HL-60/S4 (cell line): ENCODE data around the gene UMODL1.

Source experiments
- in situ Hi-C: fragments of 300-500 bp; cut with MboI; formaldehyde crosslinking; loops from 2 replicates; pipeline ENCODE4 v1.14.3; 2022; ENCODE audit warnings: low sequenced_read_pairs

Gene UMODL1

DNA sequence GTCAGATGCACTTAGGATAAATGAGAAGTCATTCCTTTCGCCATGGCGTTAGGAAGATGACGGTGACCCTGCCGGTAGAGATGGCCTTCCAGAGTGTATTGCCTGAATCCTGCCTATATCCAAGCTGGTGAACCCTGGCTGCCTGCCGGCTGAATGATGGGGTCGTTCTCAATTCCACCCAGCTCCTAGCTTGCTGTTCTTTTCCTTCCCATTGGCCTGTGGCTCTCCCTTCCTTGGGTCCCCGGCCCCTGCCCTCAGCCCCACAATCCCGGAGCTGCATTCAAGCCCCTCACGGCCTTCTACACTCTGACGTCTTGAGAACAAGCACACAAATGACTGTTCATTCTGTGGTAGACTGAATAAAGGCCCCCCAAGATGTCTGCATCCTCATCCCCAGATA is 32.7 kb upstream of the UMODL1 start:
- in situ Hi-C loops, result no loop called here

DNA sequence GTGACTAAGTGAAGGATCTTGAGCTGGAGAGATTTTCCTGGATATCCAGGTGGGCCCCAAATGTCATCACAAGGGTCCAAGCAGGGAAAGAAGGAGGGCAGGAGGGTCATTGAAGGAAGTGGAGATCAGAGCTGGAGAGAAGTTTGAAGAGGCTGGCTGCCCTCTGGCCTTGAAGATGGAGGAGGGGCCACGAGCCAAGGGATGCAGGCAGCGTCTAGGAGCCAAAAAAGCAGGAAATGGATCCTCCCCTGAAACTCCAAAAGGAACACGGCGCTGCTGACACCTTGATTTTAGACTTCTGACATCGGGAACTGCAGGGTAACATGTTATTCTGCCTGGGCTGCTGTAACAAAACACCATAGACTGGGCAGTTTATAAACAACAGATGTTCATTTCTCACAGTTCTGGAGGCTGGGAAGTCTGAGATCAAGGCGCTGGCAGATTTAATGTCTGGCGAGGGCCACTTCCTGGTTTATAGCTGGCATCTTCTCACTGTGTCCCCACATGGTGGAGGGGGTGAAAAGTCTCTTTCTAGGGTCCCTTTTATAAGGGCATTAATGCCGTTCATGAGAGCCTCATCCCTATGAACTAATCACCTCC is 32.2 kb upstream of the UMODL1 start:
- in situ Hi-C loops, result no loop called here

DNA sequence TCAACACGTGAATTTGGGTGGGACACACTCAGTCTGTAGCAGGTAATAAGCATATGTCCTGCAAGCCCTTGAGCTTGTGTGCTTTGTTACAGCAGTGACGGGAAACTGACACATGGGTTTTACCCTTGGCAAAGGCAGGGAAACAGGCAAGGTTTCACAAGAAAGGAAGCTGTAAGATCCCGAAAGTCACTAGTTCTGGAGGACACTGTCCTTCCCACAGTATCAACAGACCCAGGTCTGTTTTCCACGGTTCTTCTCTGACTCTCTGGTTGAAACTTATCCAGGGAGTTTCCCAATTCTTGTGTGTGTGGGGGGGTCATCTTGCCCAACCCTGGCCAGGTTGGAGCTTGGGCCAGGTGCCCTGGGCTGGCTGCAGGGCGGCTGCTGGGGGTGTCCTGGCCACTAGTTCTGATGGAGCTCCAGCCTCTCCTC is 31.6 kb upstream of the UMODL1 start:
- in situ Hi-C loops, result no loop called here

DNA sequence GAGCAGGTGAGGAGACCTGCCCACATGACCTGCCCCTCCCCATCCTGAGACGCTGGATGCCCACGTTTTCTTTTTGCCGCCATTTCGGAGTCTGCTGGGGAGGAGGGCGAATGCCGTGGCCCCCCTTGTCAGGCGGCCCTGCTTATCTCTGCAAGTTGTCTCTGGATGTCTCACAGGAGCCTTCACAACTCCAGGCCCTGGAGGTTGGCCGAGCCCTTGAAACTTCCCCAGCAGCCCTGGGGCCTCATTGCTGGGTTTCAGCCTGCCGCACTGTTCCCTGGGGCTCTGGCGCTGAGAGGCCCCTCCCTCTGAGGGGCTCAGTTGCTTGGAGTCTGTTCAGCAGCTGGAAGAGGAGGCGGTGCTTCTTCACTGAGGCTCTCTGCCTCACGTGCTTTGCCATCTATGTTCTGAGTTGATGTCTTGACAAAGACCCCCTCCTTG is 31.2 kb upstream of the UMODL1 start:
- in situ Hi-C loops, result no loop called here

DNA sequence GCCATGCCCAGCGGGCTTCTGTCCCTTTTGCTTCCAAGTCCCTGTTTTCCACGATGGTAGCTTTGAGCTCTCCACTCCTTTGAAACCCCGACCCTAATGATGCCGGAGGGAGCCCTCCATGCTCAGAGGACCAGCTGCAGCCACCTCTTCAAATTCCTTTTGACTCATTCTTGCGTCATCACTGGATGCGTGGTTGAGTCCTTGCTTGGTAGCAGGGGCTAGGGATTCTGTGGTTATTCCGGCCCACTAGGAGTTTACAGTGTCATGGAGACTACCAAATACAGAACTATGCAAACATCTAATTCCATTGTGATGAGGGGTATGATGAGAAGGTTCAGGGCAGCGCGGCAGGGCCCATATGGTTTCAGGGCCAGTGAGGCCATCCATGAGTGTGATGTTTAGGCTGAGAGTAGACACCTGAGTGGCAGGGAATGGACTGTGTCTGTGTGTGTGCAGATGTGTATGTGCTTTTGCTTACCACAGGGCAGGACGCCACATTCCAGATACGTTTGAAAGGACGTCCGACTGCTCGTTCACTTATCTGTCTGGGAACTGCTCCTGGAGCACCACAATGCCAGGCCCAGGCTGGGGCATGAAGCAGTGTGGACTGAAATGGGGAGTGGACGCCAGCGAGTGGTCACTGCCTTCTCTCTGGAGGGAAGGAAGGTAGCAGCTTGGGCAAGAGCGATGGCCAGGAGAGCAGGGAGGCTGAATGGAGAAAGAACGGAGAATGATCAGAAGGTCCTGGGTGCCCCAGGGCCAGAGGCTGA is 30.5 kb upstream of the UMODL1 start:
- in situ Hi-C loops, result no loop called here

DNA sequence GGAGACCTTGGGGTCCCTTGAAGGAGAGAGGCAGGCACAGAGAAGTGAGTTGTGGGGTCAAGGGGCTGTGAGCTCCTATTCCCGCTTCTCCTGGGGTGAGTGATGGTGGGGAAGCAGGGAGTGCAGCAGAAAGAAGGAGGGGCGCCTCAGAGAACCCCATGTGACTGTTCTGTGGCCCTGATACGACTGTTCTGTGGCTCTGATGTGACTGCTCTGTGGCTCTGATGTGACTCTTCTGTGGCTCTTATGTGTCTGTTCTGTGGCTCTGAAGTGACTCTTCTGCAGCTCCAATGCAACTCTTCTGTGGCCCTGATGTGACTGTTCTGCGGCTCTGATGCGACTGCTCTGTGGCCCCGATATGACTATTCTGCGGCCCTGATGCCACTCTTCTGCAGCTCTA is 29.9 kb upstream of the UMODL1 start:
- in situ Hi-C loops, result no loop called here

DNA sequence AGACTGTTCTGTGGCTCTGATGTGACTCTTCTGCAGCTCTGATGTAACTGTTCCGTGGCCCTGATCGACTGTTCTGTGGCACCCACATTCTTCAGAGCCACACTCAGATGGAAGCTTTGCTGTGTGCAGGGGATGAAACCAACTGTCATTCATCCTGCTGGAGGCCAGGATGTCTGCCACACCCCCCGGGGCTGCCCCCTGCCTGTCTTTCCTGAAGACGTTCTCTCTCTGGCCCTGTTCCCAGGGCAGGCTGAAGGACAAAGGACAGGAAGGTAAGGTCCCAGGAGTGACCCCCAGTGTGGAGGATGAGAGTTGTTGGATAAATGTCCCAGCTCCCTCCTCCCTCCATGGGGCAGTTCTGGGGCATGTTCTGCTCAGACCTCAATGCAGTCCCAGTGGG is 29.4 kb upstream of the UMODL1 start:
- in situ Hi-C loops, result no loop called here

DNA sequence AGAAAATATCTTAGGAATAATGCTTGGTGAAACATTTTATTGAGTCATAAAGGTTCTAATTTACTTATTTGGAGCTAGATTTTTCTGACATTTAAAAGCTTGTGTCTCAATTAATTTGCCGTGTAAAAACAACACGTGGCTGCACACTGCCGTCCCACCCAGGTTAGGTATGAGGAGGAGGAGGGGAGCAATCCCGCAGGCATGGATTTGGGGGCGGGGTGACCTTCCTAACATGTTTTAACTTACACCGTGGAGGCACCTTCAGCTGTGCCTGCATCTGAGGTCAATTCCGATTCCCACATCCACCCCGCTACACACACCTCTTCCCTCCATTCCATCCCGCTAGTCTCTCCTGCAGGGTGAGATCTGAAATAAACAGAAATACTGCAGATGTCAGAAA is 28.5 kb upstream of the UMODL1 start:
- in situ Hi-C loops, result no loop called here

DNA sequence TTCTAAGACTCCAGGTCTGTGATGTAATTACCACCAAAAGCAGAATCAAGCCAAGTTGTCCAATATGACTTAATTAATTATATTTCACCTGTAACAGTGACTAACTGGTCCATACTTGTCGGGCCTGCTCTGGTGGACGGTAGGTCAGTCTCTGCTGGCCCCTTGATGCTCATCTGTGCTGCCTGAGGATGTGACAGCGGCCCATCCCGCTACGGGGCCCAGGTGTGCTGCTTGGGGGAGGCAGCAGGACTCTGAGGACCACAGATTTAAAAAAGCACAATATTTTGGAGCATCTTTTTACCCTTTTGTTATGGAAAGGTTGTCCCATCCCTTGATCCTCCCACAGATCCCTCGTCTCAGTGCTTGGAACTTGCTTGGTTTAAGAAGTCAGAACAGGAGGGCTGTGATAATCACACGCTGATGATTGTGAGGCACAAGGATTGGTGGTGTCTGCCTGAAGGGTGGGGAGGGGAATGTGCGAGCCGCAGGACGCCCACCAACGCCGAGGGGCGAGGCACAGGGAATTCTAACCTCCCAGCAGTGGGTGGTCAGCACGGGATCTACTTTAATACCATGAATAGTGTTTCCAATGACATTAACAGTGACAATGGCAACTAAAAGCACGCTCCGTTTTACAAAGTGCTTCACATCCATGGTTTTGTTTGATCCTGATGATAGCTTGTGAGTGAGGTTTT is 27.8 kb upstream of the UMODL1 start:
- in situ Hi-C loops, result no loop called here

DNA sequence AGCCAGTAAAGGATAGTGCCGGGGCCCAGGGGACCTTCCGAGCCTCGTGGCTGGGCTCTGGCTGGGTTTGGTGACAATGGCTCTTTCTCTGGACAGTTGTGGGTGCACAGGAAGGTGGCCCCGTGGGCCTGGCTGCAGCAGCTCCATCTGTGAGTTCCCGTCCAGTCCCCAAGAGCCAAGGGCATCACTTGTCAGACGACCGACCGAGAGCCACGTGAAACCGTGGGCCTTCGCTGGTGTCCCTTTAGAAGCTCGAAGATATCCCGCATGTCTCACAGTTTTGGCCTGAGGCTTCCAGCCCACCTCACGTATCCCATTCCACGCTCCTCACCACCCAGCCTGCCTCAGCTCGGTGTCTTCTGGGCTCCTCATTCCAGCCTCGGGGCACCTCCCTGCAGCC is 27.2 kb upstream of the UMODL1 start:
- in situ Hi-C loops, result no loop called here

DNA sequence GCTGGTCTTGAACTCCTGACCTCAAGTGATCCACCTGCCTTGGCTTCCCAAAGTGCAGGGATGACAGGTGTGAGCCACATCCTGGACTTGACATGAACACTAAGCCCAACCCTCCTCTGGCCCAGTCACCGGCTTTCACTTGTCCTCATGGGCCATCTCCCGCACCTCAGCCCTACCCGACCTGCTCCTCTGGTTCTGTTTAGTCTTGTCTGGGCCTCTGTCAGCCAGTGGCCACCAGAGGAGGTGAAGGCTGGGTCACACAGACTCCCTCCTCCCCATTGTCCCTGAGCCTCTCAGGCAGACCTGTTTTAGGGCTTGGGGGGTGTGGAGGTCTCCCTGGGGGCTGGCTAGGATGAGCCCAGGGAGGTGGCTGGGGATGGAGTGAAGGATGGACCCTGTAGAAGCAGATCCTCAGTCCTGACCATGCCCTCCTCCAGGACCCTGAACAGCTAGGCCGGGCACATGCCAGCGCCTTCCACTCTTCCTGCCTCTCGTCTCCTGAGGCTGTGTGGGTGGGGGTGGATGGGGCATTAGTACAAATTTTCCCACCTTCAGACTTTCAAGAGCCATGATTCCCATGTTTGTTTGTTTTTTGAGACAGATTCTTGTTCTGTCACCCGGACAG is 26.1 kb upstream of the UMODL1 start:
- in situ Hi-C loops, result no loop called here

DNA sequence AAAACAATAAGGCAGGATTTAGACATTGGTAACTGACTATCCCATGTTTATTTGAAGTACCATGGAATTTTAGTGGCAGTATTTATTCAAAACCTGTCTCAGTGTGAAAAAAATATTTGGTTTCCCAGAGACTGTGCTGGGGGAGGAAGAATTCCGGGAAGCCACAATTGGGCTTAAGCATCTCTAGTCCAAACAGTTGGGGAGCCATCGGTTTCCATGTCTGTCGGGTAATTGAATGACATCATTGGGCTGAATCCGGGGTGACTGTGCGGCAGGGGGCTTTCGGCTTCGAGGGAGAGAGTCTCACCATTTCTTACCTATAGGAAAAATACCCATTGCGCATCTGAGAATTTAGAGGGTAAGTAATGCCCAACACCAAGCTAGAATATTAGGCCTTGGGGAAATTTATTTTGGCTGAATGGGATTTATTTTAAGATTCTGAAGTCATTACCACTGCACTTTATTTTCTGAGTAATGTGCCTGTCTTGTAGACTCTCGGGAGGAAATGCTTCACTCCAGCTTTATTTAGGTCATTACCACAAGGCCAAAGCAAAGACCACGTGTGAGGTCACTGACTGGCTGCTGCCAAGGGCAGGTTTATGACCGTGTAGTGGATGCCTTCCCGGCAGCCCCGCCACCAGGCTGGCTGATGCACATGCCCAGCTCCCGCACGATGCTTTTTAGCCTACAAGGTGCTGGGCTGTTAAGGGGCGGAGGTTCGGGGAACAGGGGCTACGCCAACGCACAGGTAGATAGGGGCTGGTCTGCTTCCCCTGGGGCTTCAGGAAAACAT is 23.1 kb upstream of the UMODL1 start:
- in situ Hi-C loops, result no loop called here

DNA sequence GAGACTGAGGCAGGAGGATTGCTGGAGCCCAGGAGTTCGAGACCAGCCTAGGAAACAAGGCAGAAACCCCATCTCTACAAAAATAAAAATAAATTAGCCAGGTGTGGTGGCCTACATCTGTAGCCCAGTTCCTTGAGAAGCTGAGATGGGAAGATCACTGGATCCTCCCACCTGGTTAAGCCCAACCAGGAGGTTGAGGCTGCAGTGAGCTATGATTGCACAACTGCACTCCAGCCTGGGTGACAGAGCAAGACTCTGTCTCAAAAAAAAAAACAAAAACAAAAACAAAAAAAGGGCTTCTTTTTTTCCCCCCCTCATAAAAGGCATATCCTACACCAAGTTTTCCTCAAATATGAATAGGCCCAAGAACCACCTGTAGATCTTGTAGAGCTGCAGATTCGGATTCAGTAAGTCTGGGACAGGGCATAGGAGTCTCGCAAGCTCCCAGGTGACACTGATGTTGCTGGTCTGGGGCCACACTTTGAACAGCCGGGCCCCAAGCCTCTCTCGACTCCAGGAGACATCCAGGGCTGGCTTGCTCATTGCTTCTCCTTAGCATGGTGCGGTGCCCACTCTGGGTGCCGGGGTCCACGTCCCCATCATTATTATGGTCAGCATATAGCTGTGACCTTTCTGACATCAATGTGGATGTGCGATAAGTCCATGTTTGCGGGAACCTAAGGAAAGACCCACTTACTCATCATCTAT is 22.1 kb upstream of the UMODL1 start:
- in situ Hi-C loops, result no loop called here

DNA sequence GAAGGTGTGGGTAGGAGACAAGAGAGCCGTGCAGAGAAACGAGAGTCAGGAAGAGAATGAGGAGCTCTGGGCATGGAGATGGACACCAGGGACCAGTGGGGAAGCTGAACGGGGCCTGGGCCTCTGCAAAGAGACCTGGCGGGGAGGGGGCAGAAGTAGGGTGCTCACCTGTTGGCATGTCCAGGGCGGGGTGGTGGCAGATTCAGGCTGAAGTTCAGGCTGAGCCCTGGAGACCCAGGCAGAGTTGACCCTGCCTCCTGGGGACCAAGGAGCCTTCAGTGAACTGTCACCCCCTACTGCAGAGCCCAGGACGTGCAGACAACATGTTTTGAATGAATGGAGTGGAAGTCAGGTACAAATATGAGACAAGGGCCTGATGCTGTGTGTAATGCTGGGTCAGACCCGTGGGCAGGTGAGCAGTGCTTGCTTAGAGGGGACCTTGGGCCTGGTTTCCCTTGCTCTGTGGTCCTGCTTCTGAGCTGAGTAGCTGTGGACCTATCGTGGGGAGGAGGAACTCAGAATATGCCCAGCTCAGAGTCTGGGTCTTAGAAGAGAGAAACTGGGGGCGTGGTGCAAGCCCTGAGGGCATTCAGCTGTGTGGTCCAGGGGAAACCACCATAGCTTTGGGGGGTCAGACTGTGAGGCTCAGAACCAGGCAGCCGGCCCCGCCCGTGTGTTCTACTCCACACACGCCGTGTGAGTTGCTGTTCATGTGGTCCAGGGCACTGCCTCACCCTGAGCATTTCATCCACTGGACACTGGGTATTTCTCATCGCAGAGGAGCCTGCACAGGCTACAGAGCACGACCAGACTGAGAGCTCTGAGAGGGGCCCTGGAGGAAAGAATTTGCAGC is 21.3 kb upstream of the UMODL1 start:
- in situ Hi-C loops, result loop anchor here (25.0 kb wide), 1 partner anchor 438 kb away; no protein-coding TSS in a partner anchor

DNA sequence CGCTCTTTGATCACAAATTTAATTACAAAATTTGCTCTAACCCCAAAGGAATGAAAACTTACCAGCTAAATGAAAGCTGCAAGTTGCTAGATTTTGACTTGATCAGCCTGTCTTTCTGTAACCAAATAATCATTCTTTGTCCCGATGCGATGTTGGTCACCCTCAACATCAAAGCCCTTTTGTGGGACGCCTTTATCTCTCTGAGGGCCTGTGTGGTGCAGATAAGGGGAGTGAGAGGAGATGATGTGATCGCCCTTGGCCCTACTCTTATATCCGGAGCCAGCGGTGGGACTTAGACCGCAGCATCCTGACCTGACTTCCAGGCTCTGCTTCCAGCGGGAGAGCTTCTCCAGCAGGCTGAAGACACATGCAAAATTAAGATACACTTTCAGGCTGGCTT is 19.3 kb upstream of the UMODL1 start:
- in situ Hi-C loops, result loop anchor here (25.0 kb wide), 1 partner anchor 439 kb away; no protein-coding TSS in a partner anchor

DNA sequence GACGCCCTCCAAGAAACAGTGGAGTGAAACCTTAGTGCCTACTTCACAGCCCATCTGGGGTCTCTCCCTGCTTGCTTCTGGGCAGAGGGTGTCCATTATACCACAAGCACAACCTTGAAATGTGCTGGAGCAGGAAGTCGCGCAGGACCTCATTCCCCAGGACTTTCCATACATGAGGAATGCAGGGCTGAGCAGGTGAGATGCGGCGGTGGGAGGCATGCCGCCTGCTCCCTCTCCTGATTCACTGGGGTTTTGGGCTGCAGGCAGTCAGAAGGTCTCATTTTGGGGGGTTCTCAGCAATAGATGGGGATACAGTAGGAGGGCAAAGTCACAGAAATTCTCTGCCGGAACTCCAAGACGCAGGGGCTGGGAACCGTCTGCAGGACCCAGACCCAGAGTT is 15.7 kb upstream of the UMODL1 start:
- in situ Hi-C loops, result loop anchor here (25.0 kb wide), 1 partner anchor 443 kb away; no protein-coding TSS in a partner anchor

DNA sequence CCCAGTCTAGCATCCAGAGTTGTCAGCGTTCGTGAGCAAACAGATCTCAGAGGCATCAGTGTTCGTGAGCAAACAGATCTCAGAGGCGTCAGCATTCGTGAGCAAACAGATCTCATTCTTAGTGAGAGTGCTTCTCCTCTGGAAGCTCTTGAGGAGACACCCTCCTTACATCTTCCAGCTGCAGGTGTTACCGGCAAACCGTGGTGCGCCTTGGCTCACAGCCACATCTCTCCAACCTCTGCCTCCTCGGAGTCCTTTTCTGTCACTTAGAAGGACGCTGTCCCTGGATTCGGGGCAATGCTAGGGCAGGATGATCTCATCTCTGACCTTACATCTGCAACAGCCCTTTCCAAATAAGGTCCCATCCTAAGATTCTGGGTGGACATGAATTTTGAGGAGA is 14.6 kb upstream of the UMODL1 start:
- in situ Hi-C loops, result loop anchor here (25.0 kb wide), 1 partner anchor 444 kb away; no protein-coding TSS in a partner anchor

DNA sequence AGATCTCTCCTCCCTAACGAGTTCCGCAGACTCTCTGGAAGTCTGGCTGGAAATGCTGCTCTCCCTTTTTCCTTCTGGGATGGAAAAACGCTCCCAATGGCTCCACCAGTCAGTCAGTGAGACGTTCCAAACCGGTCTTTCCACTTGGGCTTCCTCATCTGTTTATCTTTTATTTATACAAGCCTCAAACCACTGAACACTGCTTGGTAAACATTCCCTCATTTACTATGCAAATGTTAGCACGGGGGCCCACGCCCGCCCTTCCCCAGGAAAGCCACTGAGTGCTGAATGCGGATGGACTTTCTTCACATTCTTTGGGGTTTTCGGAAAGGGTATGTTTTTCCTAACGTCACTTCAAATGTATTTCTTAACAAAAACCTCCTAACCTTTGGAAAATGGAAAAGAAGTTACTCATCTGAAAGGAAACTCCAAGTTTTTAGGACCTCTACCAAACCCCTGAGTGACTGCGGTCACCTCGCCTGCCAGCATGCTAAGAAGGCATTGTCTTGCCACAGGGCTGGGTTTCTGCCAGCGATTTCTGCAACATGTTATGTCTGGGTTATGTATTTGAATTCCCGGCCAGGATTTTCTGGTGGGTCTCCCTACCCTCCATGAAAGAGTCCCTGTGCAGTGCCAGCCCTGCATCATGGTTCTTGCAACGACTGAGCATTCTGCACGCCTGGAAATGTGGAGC is 14.0 kb upstream of the UMODL1 start:
- in situ Hi-C loops, result loop anchor here (25.0 kb wide), 1 partner anchor 445 kb away; no protein-coding TSS in a partner anchor
